ENCODE results near the gene DTX4.

DTX4 gene

DNA sequence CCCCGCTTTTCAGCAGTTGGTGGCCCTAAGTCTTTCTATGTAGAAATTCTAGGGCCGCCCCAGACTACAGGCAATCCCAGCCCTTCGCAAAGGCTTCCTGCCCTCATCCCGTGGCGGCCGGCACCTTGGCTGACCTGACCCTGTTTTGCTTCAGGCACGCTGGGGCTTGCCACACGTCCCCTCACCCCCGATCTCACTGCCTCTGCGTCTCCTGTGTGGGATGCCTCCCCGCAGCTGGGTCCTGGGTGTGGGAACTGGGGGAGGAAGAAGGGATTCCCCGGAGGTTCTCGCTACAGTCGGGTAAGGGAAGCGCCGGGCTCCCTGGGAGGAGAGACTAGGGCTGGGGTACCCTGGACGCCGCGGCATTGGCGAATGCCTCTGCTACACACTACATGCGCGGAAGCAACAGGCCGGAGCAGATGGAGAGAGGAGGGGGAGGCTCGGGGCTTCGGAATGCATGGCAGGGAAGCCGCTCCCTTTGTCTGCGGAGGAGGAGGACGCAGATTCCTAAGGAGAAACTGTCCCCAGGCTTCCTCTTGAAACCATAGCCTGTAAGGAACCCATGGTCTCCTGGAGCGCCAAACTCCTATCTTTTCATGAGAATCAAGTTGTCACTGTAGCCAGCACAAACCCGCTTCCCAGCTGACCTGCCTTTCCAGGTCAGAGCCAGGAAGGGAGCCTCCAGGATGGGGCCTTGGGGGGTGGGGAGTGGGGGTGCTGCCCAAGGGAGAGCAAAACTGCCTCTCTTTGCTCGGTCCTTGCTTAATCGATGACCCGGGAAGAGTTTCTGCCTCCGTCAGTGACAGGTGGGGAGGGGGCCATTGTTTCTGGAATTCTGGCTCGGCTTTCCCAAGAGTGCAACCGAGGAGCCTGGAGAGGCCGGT lies 1.4 kb downstream of the DTX4 start:
- DNase-seq = no peak

DNA sequence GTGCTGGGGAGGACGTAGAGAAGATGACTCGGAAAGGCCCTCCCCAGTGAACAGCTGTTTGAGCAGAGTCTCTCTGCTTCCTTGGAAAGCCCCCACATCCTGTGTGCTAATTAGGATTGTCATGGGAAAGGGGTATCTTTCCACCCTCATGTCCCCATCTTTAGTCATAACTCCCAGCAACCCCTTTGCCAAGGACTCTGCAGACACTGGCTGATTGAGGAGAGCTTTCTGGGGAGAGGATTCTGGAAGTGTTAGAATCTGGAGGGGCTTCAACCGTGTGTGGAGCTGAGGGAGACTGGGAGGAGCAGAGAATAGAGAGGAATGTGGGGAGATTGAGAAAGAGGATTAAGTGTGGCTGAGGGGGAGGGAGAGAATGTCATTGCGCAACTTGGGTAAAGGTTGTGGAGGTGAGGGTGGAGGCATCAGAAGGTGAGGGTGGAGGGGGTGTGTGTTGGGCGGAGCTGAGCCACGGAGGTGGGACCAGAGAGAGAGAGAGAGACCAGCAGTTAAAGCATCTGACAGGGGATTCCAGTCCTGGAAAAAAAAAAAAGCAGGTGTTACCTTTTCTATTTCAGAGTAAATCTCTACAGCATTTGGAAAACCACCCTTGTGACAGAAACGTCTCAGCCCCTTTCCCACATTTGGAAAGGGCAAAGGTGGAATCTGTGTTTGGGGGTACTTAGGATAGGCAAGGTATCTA lies 2.2 kb downstream of the DTX4 start:
- DNase-seq = no peak

DNA sequence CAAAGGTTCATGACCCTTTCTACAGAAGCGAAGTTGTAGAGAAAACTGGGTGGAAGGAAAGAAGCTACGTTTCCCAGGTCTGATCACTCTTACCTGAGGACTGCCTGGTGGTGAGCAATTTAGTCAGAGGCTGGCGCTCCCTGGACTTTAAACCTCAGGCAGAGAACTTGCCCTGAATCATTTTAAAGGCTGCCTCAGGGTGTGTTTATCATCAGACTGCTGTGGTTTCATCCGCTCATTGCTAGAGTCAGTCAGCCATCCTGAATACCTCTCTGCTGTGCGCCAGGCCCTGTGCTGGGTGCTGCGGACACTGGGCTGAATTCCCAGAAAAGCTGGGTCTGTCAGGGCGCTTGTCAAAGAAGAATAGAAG lies 2.7 kb downstream of the DTX4 start:
- no peak for DNase-seq

- no peak for DNase-seq
These were observed 3.2 kb downstream of the DTX4 start for GRCh38 chr11:59175091-59175501.

DNA sequence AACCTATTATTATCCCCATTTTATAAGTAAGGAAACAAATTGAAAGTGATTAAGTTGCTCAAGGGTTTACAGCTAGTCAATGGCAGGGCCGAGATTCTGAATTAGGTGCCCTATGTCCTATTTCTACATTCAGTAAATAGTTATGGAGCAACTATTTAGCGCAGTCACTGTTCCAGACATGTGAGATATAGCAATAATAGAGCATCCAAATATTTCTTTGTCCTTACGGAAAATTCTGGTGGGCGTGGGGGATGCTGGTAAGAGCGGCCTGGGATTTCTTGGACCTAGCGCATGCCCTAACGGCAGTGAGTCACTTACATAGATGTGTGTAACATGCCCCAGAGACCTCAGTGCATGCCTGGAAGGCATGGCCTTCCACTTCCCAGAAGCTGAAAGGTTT lies 4.4 kb downstream of the DTX4 start:
- DNase-seq = no peak

DNA sequence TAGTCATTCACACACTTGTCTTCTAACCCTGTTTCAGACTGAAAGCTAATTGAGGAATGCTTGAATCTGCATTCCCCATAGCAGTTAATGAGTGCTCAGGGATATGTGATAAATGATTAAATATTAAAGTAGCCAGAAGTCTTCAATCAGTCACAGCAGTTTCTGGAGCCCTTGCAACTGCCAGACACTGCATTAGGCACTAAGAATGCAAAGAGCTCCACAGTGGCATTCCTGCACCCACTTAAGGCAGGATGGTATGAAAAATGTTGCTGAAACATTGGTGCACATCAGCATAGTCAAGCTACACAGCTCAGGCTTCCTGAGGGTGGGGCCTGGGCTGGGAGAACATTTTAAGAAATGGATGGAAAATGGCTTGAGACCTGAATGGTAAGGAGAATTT lies 6.5 kb downstream of the DTX4 start:
- no peak for DNase-seq

DNA sequence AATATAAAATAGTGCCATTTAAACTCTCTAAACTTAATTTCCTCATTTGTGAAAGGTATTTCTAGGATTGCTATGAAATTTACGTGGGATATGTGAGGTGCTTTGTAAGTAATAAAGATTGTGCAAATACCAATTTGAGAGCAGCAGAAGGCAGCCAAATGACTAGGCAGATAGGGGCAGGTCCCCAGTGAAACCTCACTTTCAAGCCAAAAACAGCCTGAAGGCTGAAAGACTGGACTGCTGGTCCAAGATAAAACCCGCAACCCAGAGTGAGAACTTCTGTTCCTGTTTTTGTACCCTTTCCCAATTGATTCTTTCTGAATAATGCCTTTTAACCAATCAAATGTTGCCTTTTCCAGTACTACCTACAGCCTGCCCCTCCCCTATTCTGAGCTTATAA lies 7.2 kb downstream of the DTX4 start:
- no peak for DNase-seq

DNA sequence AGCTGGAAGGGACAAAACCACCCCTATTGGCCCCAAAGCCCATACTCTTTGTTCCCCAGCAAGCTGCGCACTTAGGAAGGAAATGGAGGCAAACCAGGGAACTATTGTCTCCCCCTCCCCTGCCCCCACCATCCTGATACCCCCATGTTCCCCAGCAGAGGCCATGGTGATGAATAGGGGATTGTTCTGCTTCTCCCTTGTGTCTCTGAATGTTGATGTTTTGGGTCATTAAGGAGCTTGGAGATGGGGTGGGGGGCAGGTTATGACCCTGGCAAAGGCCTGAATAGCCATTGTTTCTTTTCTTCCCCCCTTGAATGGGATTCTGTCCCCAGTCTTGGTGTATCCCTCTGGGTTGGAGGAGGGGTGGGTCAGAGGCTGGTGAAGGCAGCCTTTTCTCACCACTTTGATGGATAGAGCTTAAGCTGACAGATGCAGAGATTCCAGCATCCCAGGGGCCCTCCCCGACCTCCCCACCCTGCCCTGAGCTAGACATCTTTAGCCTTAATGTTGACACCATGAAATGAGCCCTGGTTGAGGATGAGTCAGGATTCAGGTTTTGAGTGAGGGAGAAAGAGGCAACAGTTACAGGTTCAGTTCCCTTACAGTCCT lies 8.3 kb downstream of the DTX4 start:
- no peak for DNase-seq

DNA sequence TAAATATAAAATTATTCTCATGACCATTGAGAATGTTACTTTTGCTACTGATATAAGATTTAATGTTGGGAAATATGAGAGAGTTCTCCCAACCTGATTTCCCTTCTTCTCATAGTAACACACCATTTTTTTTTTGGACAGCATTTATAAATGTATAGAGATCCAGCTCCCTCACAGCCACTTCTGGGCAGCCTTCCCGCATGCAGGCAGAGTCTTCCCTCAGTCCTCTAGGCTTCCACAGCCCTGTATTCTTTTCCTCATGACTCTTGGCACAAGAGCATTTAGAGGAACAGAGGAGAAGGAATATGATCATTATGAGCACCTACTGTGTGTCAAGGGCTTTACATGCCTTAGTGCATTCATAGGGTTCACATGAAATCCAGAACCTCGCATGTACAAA lies 9.0 kb downstream of the DTX4 start:
- DNase-seq = no peak

DNA sequence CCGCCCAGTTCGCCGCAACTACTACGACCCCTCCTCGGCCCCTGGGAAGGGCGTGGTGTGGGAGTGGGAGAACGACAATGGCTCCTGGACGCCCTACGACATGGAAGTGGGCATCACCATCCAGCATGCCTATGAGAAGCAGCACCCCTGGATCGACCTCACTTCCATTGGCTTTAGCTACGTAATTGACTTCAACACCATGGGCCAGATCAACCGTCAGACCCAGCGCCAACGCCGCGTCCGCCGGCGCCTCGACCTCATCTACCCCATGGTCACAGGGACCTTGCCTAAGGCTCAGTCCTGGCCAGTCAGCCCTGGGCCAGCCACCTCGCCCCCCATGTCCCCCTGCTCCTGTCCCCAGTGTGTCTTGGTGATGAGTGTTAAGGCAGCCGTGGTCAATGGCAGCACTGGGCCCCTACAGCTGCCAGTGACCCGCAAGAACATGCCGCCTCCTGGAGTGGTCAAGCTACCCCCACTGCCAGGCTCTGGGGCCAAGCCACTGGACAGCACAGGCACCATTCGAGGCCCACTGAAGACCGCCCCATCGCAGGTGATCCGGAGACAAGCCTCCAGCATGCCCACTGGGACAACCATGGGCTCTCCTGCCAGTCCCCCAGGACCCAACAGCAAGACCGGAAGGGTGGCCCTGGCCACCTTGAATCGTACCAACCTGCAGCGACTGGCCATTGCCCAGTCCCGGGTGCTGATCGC lies 10.0 kb downstream of the DTX4 start:
- no peak for DNase-seq

DNA sequence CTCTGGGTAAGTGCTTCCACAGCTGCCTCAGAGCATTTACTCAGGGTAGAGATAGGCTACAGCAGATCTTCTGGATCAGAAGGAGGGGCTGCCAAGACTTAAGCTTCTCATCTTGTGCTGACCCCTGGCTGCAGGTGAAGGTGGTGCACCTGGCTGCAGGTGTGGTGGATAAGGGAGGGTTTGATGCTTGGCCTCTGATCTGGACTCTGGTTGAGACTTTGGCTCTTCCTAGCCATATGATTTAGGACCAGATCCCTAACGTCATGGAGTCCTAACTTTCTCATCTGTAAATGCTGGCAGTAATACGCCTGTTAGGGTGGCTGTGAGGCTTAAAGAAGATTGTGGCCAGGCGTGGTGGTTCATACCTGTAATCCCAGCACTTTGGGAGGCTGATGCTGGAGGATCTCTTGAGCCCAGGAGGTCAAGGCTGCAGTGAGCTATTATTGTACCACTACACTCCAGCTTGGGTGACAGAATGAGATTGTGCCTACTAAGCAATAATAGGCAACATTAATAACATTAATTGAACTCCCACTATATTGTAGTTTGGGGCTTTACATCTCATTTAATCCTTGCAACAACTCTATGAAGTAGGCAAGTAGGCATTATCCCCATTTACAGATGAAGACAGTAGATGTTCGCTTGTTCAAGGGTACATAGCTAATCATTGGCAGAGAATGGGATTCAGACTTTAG lies 10.7 kb downstream of the DTX4 start:
- DNase-seq = no peak

GRCh38 chr11:59183771-59184170 lies 11.8 kb downstream of the DTX4 start:
- no peak for DNase-seq

DNA sequence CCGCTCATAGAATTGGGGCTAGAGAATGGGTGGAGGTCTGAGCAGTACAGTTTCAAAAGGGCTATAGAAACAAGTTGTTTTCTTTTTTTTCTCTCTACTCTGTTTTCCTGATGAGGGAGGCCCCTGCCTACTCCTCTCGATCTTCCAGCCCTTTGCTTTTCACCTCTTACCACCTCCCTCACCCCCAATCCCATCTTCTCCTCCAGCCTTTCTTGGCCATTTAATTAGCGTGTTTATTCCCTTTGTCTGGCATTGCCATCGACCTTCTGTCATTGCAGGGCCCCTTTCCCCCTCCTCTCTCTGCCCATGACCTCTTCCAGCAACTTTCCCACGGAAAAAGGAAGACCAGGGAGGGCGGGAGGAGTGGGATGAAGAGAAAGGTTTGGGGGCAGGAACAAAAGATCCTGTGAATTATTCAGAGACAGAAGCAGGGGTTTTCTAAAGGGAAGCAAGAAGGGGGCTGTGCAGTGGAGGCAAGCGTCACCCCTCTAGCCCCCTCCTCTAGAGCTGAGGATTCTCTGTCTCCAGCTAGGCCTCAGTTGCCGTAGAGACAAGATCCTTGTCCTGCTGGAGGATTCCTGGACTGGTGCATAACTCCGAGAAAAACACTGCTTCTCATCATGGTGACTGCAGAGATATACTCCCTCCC lies 12.9 kb downstream of the DTX4 start:
- DNase-seq = no peak

DNA sequence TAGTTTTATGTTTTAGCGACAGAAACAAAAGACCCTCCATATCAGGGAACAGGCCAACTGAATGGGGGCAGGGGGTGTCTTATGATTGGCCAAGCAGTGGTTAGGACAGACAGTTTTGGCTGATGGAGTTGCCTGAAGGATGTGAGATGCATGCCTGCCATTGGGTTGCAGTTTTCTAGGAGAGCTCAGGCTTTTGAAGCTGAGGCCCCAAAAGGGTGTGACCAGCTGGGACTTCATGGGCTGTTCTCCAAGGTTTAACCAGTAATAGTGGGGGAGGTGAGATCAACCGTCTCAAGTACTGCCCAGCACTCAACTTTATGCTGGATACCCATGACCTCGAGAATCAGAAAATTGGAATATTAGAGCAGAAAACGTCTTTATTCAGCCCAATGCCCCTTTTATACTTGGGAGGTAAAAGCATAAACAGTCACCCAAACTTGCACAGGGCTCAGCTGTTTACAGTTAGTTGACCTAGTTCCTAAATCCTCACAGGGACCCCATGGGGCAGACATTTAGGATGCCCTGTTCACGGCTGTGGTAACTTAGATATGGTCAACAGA lies 13.5 kb downstream of the DTX4 start:
- DNase-seq = no peak

- no peak for DNase-seq
These were observed 14.2 kb downstream of the DTX4 start for GRCh38 chr11:59186130-59186594.

GRCh38 chr11:59187035-59187434 lies 15.1 kb downstream of the DTX4 start:
- no peak for DNase-seq

DNA sequence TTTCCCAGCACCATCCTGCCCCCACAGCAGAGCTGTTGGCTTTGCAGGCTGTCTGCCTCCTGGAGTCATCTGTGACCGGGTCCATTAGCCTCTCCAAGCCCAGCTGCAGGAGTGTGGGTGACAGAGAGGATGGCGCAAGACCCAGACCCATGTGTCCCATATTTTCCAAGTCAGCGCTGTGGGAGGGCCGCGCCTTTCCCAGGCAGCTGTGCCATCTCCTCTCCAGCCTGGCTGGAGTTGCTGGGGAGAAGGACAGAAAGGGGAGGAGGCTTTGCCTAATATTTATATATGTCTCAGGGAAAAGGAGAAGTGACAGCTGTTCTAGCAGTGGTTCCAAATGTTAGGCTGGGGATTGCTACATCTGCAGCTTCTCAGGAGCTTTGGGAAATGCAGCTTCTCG lies 15.7 kb downstream of the DTX4 start:
- DNase-seq = no peak

GRCh38 chr11:59188954-59189353 lies 17.0 kb downstream of the DTX4 start:
- no peak for DNase-seq

GRCh38 chr11:59189986-59190385 lies 18.1 kb downstream of the DTX4 start:
- no peak for DNase-seq

DNA sequence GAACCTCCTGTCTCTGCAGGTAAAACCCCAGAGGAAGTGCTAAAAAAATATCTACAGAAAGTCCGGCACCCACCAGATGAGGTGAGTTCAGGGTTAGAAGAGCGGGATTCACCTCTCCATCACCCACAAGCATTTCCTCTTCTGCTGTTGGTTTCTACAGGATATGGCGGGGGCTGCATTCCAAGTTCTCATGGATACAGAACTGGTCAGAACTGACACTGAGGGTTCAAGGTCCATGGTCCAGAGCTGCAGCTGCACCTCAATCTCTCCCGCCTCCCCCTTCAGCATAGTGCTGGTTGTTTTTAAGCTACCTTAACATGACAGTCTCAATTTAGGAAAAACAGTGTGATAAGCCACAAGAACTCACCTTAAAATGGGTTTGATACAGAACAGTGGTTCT lies 19.2 kb downstream of the DTX4 start:
- no peak for DNase-seq

- no peak for DNase-seq
These were observed 20.0 kb downstream of the DTX4 start for GRCh38 chr11:59191890-59192289.

Measured in NCI-H1417 treated with DMSO at 0.1 percent for 48 hours (cell line).